Adipose tissue (tissue), 3 donors: ENCODE results near the gene ZFAND6. TPM values are rescaled to one million over a fixed set of nuclear protein-coding genes. Genes with fewer than 3 reads are reported as not detected.

Experiments
- H3K27ac ChIP-seq: one replicate; pipeline ENCODE4 v1.5.1; 2013; ENCODE audit warnings: low read depth, low read length
- WGBS, 3 donors: extraction: QIAGEN DNeasy Blood & Tissue Kit; methylation state at CpG; one replicate each; pipeline ENCODE4 v1.1.7; 2013; 5-methylcytosine and 5-hydroxymethylcytosine counted together
- polyA plus RNA-seq, 3 donors: library from polyadenylated mRNA; stranded (reverse); fragments of 200-250 nt; gene quantifications; one replicate each; pipeline ENCODE4 v1.2.3, GENCODE V29; 2013
- donor health status: healthy with polysubstance abuse.
- donor health status: Bipolar disorder and iron deficiency.
- donor health status: healthy.

Gene ZFAND6
- polyA plus RNA-seq, 3 donors, result 31.0 to 97.4 (median 79.4) TPM

- 77 to 86% (median 84%) methylated on average over 11 of the region's 11 CpGs for WGBS, 3 donors
- H3K27ac ChIP-seq, result no peak overlapping the region
Measured at GRCh38 chr15:80174017-80174746, 114.7 kb downstream of the ZFAND6 start.

- WGBS, 3 donors, result 89 to 95% (median 92%) methylated on average over 9 of the region's 9 CpGs
- H3K27ac ChIP-seq, result no peak overlapping the region
Measured at GRCh38 chr15:80175436-80175835, 116.0 kb downstream of the ZFAND6 start.

- WGBS, 3 donors, result 57 to 83% (median 66%) methylated on average over 5 to 6 of the region's 6 CpGs
- no peak overlapping the region for H3K27ac ChIP-seq
Measured at GRCh38 chr15:80176443-80176842, 117.0 kb downstream of the ZFAND6 start.

- no peak overlapping the region for H3K27ac ChIP-seq
Measured at GRCh38 chr15:80177156-80177555, 117.7 kb downstream of the ZFAND6 start.

GRCh38 chr15:80179025-80179759 is 119.7 kb downstream of the ZFAND6 start:
- WGBS, 3 donors, result 85 to 91% (median 90%) methylated on average over 17 of the region's 17 CpGs

More at GRCh38 chr15:80177156-80177555, 117.7 kb downstream of the ZFAND6 start:
- WGBS, 3 donors, result 80 to 96% (median 80%) methylated on average over 2 of the region's 2 CpGs

GRCh38 chr15:80179935-80180334 is 120.5 kb downstream of the ZFAND6 start:
- 92 to 97% (median 95%) methylated on average over 15 to 16 of the region's 16 CpGs for WGBS, 3 donors
- H3K27ac ChIP-seq, result no peak overlapping the region

More at GRCh38 chr15:80179025-80179759, 119.7 kb downstream of the ZFAND6 start:
- no peak overlapping the region for H3K27ac ChIP-seq

- no peak overlapping the region for H3K27ac ChIP-seq
- 76 to 88% (median 87%) methylated on average over 7 of the region's 7 CpGs for WGBS, 3 donors
Measured at GRCh38 chr15:80180468-80180867, 121.0 kb downstream of the ZFAND6 start.

- 94 to 95% (median 94%) methylated on average over 10 of the region's 10 CpGs for WGBS, 3 donors
- no peak overlapping the region for H3K27ac ChIP-seq
Measured at GRCh38 chr15:80180986-80181385, 121.5 kb downstream of the ZFAND6 start.

- 53 to 73% (median 54%) methylated on average over 5 of the region's 5 CpGs for WGBS, 3 donors
- H3K27ac ChIP-seq, result no peak overlapping the region
Measured at GRCh38 chr15:80182611-80183261, 123.3 kb downstream of the ZFAND6 start.

GRCh38 chr15:80183306-80183705 is 123.8 kb downstream of the ZFAND6 start:
- 95% methylated on average over 10 of the region's 10 CpGs for WGBS, 3 donors
- no peak overlapping the region for H3K27ac ChIP-seq

GRCh38 chr15:80183886-80184285 is 124.4 kb downstream of the ZFAND6 start:
- WGBS, 3 donors, result 87 to 89% (median 89%) methylated on average over 6 of the region's 6 CpGs
- H3K27ac ChIP-seq, result no peak overlapping the region

- 81 to 88% (median 87%) methylated on average over 7 of the region's 7 CpGs for WGBS, 3 donors
- H3K27ac ChIP-seq, result no peak overlapping the region
Measured at GRCh38 chr15:80184554-80184953, 125.1 kb downstream of the ZFAND6 start.

- WGBS, 3 donors, result 96 to 100% (median 98%) methylated on average over 2 of the region's 2 CpGs
- H3K27ac ChIP-seq, result no peak overlapping the region
Measured at GRCh38 chr15:80185152-80185551, 125.7 kb downstream of the ZFAND6 start.

- no peak overlapping the region for H3K27ac ChIP-seq
- WGBS, 3 donors, result 96% methylated on average over 7 of the region's 7 CpGs
Measured at GRCh38 chr15:80186066-80186465, 126.6 kb downstream of the ZFAND6 start.

GRCh38 chr15:80186597-80186996 is 127.1 kb downstream of the ZFAND6 start:
- 98 to 100% (median 100%) methylated on average over 1 of the region's 1 CpG for WGBS, 3 donors
- H3K27ac ChIP-seq, result no peak overlapping the region

Other genes starting within 250 kb of the ZFAND6 start
- gene MTHFS, start 162.7 kb upstream of the ZFAND6 start, polyA plus RNA-seq, result 10 to 100 TPM; 60.4 to 94.7 (median 86.8) TPM
- gene BCL2A1, start 88.5 kb upstream of the ZFAND6 start, polyA plus RNA-seq, result 10 to 100 TPM in 2 of 3 donors, 1 to 10 TPM in 1; 1.2 to 36.0 (median 25.7) TPM
- 100 to 1,000 TPM in 1 of 3 donors, 10 to 100 TPM in 2; 25.3 to 239 (median 78.1) TPM for gene FAH, start 93.3 kb downstream of the ZFAND6 start, polyA plus RNA-seq
- gene CTXND1, start 192.5 kb downstream of the ZFAND6 start, polyA plus RNA-seq, result under 1 TPM; 0.12 to 0.33 (median 0.22) TPM